Ovary (tissue), 9 donors: ENCODE measurements around the gene FARP1. TPM values are rescaled to one million over a fixed set of nuclear protein-coding genes. Genes with fewer than 3 reads are reported as not detected.

ENCODE experiments used
- DNase-seq, 5 donors: peaks; one replicate each; pipeline ENCODE4 v3.0.0-alpha.2; 2019 to 2020
- H3K27ac ChIP-seq, 2 donors: fragments of 200-600 bp; one replicate each; pipeline versions ENCODE4 v1.5.1 to v1.8.0; 2019 to 2022
- H3K27me3 ChIP-seq: fragments of 200-600 bp; one replicate; pipeline ENCODE4 v1.8.0; 2022
- H3K36me3 ChIP-seq: fragments of 200-600 bp; sonication (generic); one replicate; pipeline ENCODE4 v1.5.1; 2019
- H3K4me1 ChIP-seq: one replicate; pipeline ENCODE4 v1.8.1; 2013; ENCODE audit warnings: mild to moderate bottlenecking, moderate library complexity; ENCODE audit not compliant: insufficient read depth
- H3K4me3 ChIP-seq: fragments of 200-600 bp; sonication (generic); one replicate; pipeline ENCODE4 v1.5.1; 2017
- H3K9me3 ChIP-seq, 2 donors: fragments of 200-600 bp in 1 of 2; sonication (generic) in 1 of 2; one replicate each; pipeline versions ENCODE4 v1.5.1 to v1.8.1; 2013 to 2019; ENCODE audit warnings: mild to moderate bottlenecking in 1 of 2, moderate library complexity in 1 of 2
- CTCF ChIP-seq, 3 donors: fragments of 450-650 bp in 2 of 3; fragments of 200-600 bp in 1 of 3; IDR thresholded peaks; one replicate each; pipeline versions ENCODE4 v1.5.1 to v1.8.0; 2016 to 2022; ENCODE audit warnings: antibody characterized with exemption in 3 of 3, mild to moderate bottlenecking in 1 of 3
- EP300 ChIP-seq: sonication (generic); formaldehyde crosslinking; IDR thresholded peaks from one replicate; pipeline ENCODE4 v1.6.1; 2017; ENCODE audit warnings: antibody characterized with exemption
- POLR2A ChIP-seq: fragments of 450-650 bp; IDR thresholded peaks from one replicate; pipeline ENCODE4 v1.6.1; 2017; ENCODE audit warnings: antibody characterized with exemption, mild to moderate bottlenecking, moderate library complexity
- WGBS, 3 donors: extraction: QIAGEN DNeasy Blood & Tissue Kit in 1 of 3; methylation state at CpG; one replicate each; pipeline versions ENCODE4 v1.1.5 to v1.1.7; 2013 to 2017; 5-methylcytosine and 5-hydroxymethylcytosine counted together
- intact Hi-C, 4 donors: fragments of 100-400 bp; cut with DNase I; formaldehyde crosslinking; loops; one replicate each; pipeline versions ENCODE4 v1.11.0 to v1.15.1; 2022 to 2023
- polyA plus RNA-seq, 2 donors: library from polyadenylated mRNA; stranded (reverse); fragments of 200-250 nt in 1 of 2; fragments of 350-450 nt in 1 of 2; fragmentation: Illumina TruSeq in 1 of 2; extraction: RNeasy Lipid Tissue Mini Kit (QIAGEN cat#74804) in 1 of 2; gene quantifications; one replicate each; pipeline ENCODE4 v1.2.3, GENCODE V29; 2013 to 2014
- total RNA-seq, 7 donors: library from RNA; depleted of rRNA in 2 of 7; stranded (reverse); fragments of >200 nt in 2 of 7; fragmentation: NEBNext Ultra II Directional in 3 of 7; extraction: Animal tissue kit (Norgen Biotek cat#: 25700) in 3 of 7; gene quantifications; one replicate each; pipeline versions ENCODE4 v1.1.0 to v1.2.4, GENCODE V29; 2016 to 2023
- donor health status: DM: no; HTN: no; CAD: no; lungs with moderate emphysema.
- donor health status: DM: no; HTN: no; CAD: no.
- donor health status: Bipolar disorder and iron deficiency.
- donor health status: DM: yes; HTN: yes; CAD: no.
- donor health status: DM: no; HTN: no; CAD: no.
- donor health status: DM: yes; HTN: yes; CAD: no.

The FARP1 gene
- total and polyA plus RNA-seq, 9 donors = 10.2 to 90.1 (median 35.6) TPM

GRCh38 chr13:98349731-98350305, 206.9 kb downstream of the FARP1 start:
- 90 to 96% (median 90%) methylated on average over 11 of the region's 11 CpGs for WGBS, 3 donors
- H3K4me1 ChIP-seq = peaks cover 4% of the 10 kb centered on the region
- no peaks in the 10 kb centered on the region for H3K27me3 ChIP-seq
- TF ChIP-seq CTCF (IDR thresholded peaks at IDR 0.05) (no peak), EP300 (no peak), POLR2A (no peak)
- H3K9me3 ChIP-seq = no peaks in the 10 kb centered on the region
- H3K27ac ChIP-seq = no peak overlapping the region
- no peak overlapping the region for H3K4me3 ChIP-seq
- intact Hi-C loops = no loop called here
- DNase-seq = no peak
- no peaks in the 10 kb centered on the region for H3K36me3 ChIP-seq

GRCh38 chr13:98350746-98351330, 207.9 kb downstream of the FARP1 start:
- 96 to 98% (median 97%) methylated on average over 9 of the region's 9 CpGs for WGBS, 3 donors
- Histone ChIP-seq H3K27me3 (no peaks in the 10 kb centered on the region), H3K9me3 (no peaks in the 10 kb centered on the region), H3K4me3 (no peak overlapping the region), H3K27ac (no peak overlapping the region), H3K36me3 (no peaks in the 10 kb centered on the region), H3K4me1 (peaks cover 4% of the 10 kb centered on the region)
- TF ChIP-seq POLR2A (no peak), CTCF (IDR thresholded peaks at IDR 0.05) (no peak), EP300 (no peak)
- intact Hi-C loops = no loop called here
- no peak for DNase-seq

- peaks cover 4% of the 10 kb centered on the region for H3K4me1 ChIP-seq
- DNase-seq = no peak
- intact Hi-C loops = no loop called here
- no peaks in the 10 kb centered on the region for H3K27me3 ChIP-seq
- TF ChIP-seq POLR2A = no peak
- no peak for TF ChIP-seq CTCF (IDR thresholded peaks at IDR 0.05)
- no peak for TF ChIP-seq EP300
- H3K36me3 ChIP-seq = no peaks in the 10 kb centered on the region
- H3K4me3 ChIP-seq = no peak overlapping the region
- H3K27ac ChIP-seq = no peak overlapping the region
- no peaks in the 10 kb centered on the region for H3K9me3 ChIP-seq
- WGBS, 3 donors = 88 to 95% (median 92%) methylated on average over 8 of the region's 8 CpGs
Observed at GRCh38 chr13:98351636-98352035, 208.7 kb downstream of the FARP1 start.

- WGBS, 3 donors = 55 to 75% (median 55%) methylated on average over 4 of the region's 4 CpGs
- Histone ChIP-seq H3K27me3 (no peaks in the 10 kb centered on the region), H3K27ac (no peak overlapping the region), H3K4me1 (peaks cover 4% of the 10 kb centered on the region), H3K4me3 (no peak overlapping the region), H3K9me3 (no peaks in the 10 kb centered on the region), H3K36me3 (no peaks in the 10 kb centered on the region)
- no peak for DNase-seq
- TF ChIP-seq CTCF (IDR thresholded peaks at IDR 0.05) (no peak), POLR2A (no peak), EP300 (no peak)
- intact Hi-C loops = no loop called here
Observed at GRCh38 chr13:98352226-98352625, 209.3 kb downstream of the FARP1 start.
